ENCODE results near the gene GZF1. TPM values are rescaled to one million over a fixed set of nuclear protein-coding genes. Genes with fewer than 3 reads are reported as not detected.

GZF1 gene
- total RNA-seq, 2 donors from 2014 or later: 14.9 TPM

- no peaks in the 10 kb centered on the region for H3K9me3 ChIP-seq
- TF ChIP-seq CTCF (IDR thresholded peaks at IDR 0.05): no peak
- peaks cover 0 to 18% of the 10 kb centered on the region in 2 donors for H3K4me1 ChIP-seq
- no peak for DNase-seq (ENCODE audit: low spot score)
- no peak overlapping the region for H3K4me3 ChIP-seq
- no peaks in the 10 kb centered on the region for H3K27me3 ChIP-seq
- no peaks in the 10 kb centered on the region for H3K36me3 ChIP-seq
- H3K27ac ChIP-seq: no peak overlapping the region
Observed at GRCh38 chr20:23404196-23404595, 42.2 kb downstream of the GZF1 start.

GRCh38 chr20:23406880-23407279, 44.9 kb downstream of the GZF1 start:
- Histone ChIP-seq H3K27ac (no peak overlapping the region), H3K4me1 (peaks cover 0 to 24% of the 10 kb centered on the region in 2 donors), H3K36me3 (no peaks in the 10 kb centered on the region), H3K27me3 (no peaks in the 10 kb centered on the region), H3K4me3 (no peak overlapping the region), H3K9me3 (no peaks in the 10 kb centered on the region)
- TF ChIP-seq CTCF (IDR thresholded peaks at IDR 0.05): no peak
- DNase-seq (ENCODE audit: low spot score): no peak

- TF ChIP-seq CTCF (IDR thresholded peaks at IDR 0.05): no peak
- DNase-seq (ENCODE audit: low spot score): no peak
- H3K4me1 ChIP-seq: peaks cover 0 to 31% of the 10 kb centered on the region in 2 donors
- no peaks in the 10 kb centered on the region for H3K9me3 ChIP-seq
- H3K27ac ChIP-seq: no peak overlapping the region
- no peaks in the 10 kb centered on the region for H3K36me3 ChIP-seq
- H3K4me3 ChIP-seq: no peak overlapping the region
- H3K27me3 ChIP-seq: no peaks in the 10 kb centered on the region
Observed at GRCh38 chr20:23407781-23408464, 45.9 kb downstream of the GZF1 start.

- Histone ChIP-seq H3K9me3 (no peaks in the 10 kb centered on the region), H3K27ac (no peak overlapping the region), H3K4me3 (no peak overlapping the region), H3K36me3 (no peaks in the 10 kb centered on the region), H3K4me1 (peaks cover 0 to 28% of the 10 kb centered on the region in 2 donors), H3K27me3 (no peaks in the 10 kb centered on the region)
- TF ChIP-seq CTCF (IDR thresholded peaks at IDR 0.05): no peak
- no peak for DNase-seq (ENCODE audit: low spot score)
Observed at GRCh38 chr20:23408957-23409356, 47.0 kb downstream of the GZF1 start.

GRCh38 chr20:23409800-23410199, 47.8 kb downstream of the GZF1 start:
- no peaks in the 10 kb centered on the region for H3K9me3 ChIP-seq
- no peaks in the 10 kb centered on the region for H3K36me3 ChIP-seq
- H3K27ac ChIP-seq: no peak overlapping the region
- H3K27me3 ChIP-seq: no peaks in the 10 kb centered on the region
- H3K4me3 ChIP-seq: no peak overlapping the region
- H3K4me1 ChIP-seq: peaks cover 0 to 20% of the 10 kb centered on the region in 2 donors
- no peak for DNase-seq (ENCODE audit: low spot score)
- TF ChIP-seq CTCF (IDR thresholded peaks at IDR 0.05): no peak

Data from right atrium auricular region (tissue), 2 donors.